ENCODE data around the gene NOP10.

The NOP10 gene

DNA sequence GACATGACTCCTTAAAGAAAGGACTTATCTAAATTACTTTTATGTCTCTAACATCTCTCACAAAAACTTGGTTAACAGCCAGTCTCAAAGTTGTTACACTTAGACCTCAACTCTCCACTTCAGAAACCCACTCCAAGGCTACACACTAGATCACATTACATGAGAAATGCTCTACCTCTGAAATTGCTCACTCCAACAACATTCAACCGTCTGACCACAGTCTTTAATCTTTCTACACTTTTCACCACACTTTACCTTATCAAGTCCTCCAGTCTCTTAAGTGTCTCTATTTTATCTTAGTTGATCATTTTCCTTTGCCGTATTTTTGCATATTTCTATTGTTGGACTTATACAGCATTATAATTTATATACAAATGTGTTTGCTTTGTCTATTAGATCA is 11.1 kb downstream of the NOP10 start:
- DNase-seq (ENCODE audit: low read depth), result no peak

DNA sequence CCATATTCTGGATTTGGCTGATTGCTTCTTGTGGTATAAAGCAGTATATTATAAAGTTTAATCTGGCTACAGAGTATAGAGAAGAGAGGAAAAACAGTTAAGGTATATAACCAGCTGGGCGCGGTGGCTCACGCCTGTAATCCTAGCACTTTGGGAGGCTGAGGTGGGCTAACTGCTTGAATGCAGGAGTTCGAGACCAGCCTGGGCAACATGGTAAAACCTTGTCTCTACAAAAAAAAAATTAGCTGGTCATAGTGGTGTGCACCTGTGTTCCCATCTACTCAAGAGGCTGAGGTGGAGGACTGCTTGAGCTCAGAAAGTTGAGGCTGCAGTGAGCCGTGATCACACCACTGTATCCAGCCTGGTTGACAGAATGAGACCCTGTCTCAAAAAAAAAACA is 12.7 kb downstream of the NOP10 start:
- DNase-seq (ENCODE audit: low read depth), result no peak

- DNase-seq (ENCODE audit: low read depth), result no peak
Observed at GRCh38 chr15:34329006-34329405, 13.9 kb downstream of the NOP10 start.

DNA sequence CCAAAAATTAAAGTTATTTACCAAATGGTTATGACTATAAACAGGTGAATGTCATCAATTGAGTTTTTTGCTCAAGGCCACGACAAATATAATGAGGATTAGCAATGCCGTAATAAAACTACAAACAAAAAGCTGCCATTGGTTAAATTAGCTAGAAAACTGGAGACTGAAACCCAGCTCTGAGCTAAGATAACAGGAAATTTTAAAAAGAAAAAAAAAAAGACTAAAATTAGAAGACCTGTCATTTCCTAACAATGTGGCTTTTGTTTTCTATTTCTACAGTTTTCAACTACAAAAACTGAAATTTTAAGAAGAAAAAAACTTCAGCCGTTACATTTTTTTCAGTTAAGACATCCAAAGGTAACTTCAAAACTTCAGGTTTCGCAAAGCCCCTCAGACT is 15.0 kb downstream of the NOP10 start:
- DNase-seq (ENCODE audit: low read depth), result no peak

DNA sequence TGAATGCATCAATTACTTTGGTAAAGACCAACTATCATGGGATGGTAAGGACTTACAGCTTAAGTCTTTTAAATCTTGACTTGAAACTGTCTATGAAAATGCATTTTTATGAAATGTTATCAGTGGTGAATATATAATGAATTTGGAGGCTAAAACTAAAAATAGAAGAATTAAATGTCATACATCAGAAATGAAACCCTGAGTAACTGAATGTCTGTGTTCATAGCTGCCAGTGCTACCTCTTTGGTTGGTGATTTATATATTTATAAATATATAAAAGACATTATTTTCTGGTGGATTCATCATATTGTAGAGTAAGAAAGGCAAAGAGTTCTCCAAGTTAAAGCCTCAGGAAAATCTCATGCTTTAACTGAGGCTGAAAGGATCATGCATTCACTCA is 17.6 kb downstream of the NOP10 start:
- DNase-seq (ENCODE audit: low read depth), result no peak

- no peak for DNase-seq (ENCODE audit: low read depth)
Observed at GRCh38 chr15:34324933-34325332, 18.0 kb downstream of the NOP10 start.

GRCh38 chr15:34323217-34323616 is 19.7 kb downstream of the NOP10 start:
- no peak for DNase-seq (ENCODE audit: low read depth)

- no peak for DNase-seq (ENCODE audit: low read depth)
Observed at GRCh38 chr15:34318277-34319079, 24.5 kb downstream of the NOP10 start.

- no peak for DNase-seq (ENCODE audit: low read depth)
Observed at GRCh38 chr15:34314491-34315490, 28.1 kb downstream of the NOP10 start.

DNA sequence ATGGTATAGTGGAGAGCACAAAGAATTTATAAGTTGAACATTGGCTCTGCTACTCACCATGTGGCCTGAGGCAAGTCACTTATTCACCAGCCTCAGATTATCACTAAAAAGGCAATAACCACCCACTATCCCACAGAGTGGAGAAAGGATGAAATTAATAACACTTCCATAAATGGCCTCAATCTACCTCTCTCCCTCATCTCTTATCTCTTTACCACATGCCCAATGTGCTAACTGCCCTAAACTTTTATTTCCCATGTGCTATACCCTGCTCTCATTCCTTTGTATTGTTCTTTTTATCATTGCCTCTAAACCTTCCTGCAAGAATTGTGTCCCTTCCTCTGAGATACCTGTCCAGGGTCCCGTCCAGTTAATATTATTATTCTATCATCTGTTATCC is 31.4 kb downstream of the NOP10 start:
- DNase-seq (ENCODE audit: low read depth), result no peak

- DNase-seq (ENCODE audit: low read depth), result no peak
Observed at GRCh38 chr15:34304613-34305012, 38.3 kb downstream of the NOP10 start.

- no peak for DNase-seq (ENCODE audit: low read depth)
Observed at GRCh38 chr15:34301058-34301457, 41.9 kb downstream of the NOP10 start.

DNA sequence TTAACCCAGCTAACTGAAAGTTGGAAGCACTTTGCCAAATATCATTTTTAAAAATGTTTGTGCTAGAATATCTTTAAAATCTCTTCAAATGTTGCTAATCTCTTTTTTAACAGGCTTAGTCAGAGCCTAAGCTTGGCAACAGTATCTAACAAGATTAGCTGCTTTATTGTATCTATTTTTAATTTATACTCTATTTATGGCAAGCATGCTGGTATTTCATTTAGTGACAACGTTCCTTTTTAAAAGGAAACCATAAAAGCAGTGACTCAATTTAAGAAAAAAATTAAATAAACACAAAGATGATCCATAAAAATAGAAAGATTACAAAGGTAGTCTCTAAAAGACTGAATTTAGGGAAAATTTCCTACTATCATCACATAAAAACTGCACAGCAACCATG is 45.9 kb downstream of the NOP10 start:
- no peak for DNase-seq (ENCODE audit: low read depth)

DNA sequence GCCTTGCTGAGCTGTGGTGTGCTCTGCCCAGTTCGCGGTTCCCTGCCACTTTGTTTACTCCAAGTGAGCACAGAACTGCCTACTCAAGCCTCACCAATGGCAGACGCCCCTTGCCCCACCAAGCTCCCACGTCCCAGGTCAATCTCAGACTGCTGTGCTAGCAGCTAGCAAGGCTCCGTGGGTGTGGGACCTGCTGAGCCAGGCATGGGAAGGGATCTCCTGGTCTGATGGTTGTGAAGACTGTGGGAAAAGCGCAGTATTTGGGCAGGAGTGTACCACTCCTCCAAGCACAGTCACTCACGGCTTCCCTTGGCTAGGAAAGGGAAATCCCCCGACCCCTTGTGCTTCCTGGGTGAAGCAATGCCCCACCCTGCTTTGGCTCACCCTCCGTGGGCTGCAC is 50.3 kb downstream of the NOP10 start:
- no peak for DNase-seq (ENCODE audit: low read depth)
